Thoracic aorta (tissue), 2 donors: ENCODE data around the gene RPL14. TPM values are rescaled to one million over a fixed set of nuclear protein-coding genes. Genes with fewer than 3 reads are reported as not detected.

Experiments
- ATAC-seq: fragments of 150-250 bp; one replicate; pipeline ENCODE4 v1.8.0; 2017; ENCODE audit warnings: low read depth; ENCODE audit not compliant: insufficient number of reproducible peaks, low FRiP score
- DNase-seq: peaks from one replicate; pipeline ENCODE4 v3.0.0-alpha.2; 2020; ENCODE audit warnings: low spot score
- H3K27ac ChIP-seq, 2 donors: fragments of 200-600 bp; sonication (generic); 1 replicate in 1 of 2; 2 replicates in 1 of 2; pipeline ENCODE4 v1.5.1; 2016; ENCODE audit warnings: mild to moderate bottlenecking in 2 of 2, moderate library complexity in 2 of 2
- H3K27me3 ChIP-seq: fragments of 200-600 bp; sonication (generic); replicated peaks from 2 replicates; pipeline ENCODE4 v1.6.0; 2016; ENCODE audit warnings: mild to moderate bottlenecking; ENCODE audit not compliant: insufficient read depth
- H3K36me3 ChIP-seq: fragments of 200-600 bp; sonication (generic); one replicate; pipeline ENCODE4 v1.5.1; 2016
- H3K4me1 ChIP-seq, 2 donors: fragments of 200-600 bp; sonication (generic); 1 replicate in 1 of 2; 2 replicates in 1 of 2; pipeline versions ENCODE4 v1.5.1 to v1.6.0; 2016; ENCODE audit warnings: low read depth in 2 of 2, mild to moderate bottlenecking in 1 of 2; ENCODE audit not compliant: control insufficient read depth in 1 of 2
- H3K4me3 ChIP-seq: fragments of 200-600 bp; sonication (generic); 2 replicates; pipeline ENCODE4 v1.5.1; 2016; ENCODE audit warnings: mild to moderate bottlenecking
- H3K9me3 ChIP-seq: fragments of 200-600 bp; sonication (generic); 2 replicates; pipeline ENCODE4 v1.5.1; 2016
- total RNA-seq, 2 donors: library from RNA; depleted of rRNA; stranded (reverse); fragments of >200 nt; gene quantifications; one replicate each; pipeline versions ENCODE4 v1.1.0 to v1.2.3, GENCODE V29; 2016
- TF ChIP-seq, protein P1 (sequence below): fragments of 200-600 bp; sonication (generic); IDR thresholded peaks from one replicate; pipeline ENCODE4 v1.5.1; 2019; ENCODE audit warnings: antibody characterized with exemption

The RPL14 gene
- total RNA-seq, 2 donors from 2014 or later = 145 to 291 TPM

DNA sequence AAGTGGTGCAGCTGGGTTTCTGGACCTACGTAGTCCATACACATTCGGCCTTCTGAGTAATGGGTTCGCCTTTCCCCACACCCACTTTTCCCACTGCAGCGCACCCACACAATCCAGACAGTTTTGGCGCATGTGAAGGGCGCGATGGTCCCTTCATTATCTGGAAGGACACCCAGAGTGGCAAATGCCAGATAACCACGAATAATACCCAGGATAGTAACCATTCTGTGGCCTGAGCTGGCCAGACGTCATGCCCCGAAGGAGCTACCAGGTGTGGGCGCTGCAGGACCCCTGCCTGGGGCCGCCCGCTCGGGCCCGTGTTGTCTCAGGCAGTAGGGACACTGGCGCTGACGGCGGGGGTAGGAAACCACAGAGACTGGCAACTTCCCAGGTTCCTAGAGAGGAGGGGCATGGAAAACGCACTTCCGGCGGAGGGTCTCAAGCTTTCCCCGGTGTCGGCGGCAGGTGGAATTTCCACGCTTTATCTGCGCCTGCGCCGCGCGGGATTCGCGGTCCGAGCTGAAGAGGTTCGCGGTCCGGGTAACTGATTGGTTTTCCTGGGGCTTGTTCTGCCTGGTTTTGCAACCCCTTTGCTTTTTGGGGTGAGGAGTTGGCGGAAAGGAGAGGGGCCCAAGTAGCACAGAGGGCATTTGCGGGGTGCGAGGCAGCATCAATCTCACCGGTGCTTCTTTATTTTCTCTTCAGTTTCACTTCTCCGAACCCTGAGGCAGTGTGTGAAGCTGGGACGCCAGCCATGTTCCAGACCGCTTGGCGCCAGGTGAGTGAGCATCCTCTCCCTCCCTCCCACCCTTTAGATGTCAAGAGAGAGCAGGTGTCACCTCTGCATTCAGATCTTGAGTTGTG, 48.7 kb downstream of the RPL14 start, which contains the start of gene ZNF620:
ZNF620 (plus strand) TSS at position 441 of the 864 bp plus-strand sequence; CDS start at position 755, 314 bp downstream.
- peaks cover 2% of the 10 kb centered on the region for H3K36me3 ChIP-seq
- DNase-seq (peak; percentile 31), ATAC-seq (peak; percentile 65)
- H3K27me3 ChIP-seq = no peaks in the 10 kb centered on the region
- TF ChIP-seq, protein P1, sequence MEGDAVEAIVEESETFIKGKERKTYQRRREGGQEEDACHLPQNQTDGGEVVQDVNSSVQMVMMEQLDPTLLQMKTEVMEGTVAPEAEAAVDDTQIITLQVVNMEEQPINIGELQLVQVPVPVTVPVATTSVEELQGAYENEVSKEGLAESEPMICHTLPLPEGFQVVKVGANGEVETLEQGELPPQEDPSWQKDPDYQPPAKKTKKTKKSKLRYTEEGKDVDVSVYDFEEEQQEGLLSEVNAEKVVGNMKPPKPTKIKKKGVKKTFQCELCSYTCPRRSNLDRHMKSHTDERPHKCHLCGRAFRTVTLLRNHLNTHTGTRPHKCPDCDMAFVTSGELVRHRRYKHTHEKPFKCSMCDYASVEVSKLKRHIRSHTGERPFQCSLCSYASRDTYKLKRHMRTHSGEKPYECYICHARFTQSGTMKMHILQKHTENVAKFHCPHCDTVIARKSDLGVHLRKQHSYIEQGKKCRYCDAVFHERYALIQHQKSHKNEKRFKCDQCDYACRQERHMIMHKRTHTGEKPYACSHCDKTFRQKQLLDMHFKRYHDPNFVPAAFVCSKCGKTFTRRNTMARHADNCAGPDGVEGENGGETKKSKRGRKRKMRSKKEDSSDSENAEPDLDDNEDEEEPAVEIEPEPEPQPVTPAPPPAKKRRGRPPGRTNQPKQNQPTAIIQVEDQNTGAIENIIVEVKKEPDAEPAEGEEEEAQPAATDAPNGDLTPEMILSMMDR = no peak
- H3K27ac ChIP-seq = peak within 1 kb of the TSS; percentile 79 to 86
- no peaks in the 10 kb centered on the region for H3K9me3 ChIP-seq
- peak within 1 kb of the TSS; percentile 92 for H3K4me3 ChIP-seq
- H3K4me1 ChIP-seq = peaks cover 14 to 21% of the 10 kb centered on the region in 2 donors

DNA sequence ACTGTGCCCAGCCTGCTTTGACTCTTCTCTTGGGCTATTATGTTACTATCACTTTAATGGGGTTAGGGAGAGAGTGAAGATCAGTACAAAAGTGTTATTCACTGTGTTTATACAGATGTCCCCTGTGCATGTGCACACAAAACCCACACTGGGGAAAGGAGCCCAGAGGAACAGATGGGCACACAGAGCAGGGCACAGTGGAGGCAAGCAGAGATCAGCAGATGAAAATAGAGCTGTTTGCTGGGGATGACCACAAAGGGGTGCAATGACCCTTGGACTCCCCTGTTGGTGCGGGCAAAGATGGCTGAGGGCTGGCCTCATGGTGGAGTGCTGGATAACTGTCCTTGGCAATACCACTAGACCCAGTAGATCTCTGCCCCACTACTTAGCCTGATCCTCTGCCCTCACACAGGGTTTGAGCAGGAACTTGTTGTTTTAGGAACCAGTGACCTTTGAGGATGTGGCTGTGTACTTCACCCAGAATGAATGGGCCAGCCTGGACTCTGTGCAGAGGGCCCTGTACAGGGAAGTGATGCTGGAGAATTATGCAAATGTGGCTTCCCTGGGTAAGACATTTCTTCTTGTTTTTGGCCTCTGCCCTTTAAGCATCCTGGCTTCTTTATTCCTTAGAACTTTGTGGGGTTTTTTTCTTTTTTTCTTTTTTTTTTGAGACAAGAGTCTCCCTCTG, 54.0 kb downstream of the RPL14 start:
- Histone ChIP-seq H3K36me3 (peaks cover 23% of the 10 kb centered on the region), H3K4me1 (peaks cover 5 to 7% of the 10 kb centered on the region in 2 donors), H3K9me3 (no peaks in the 10 kb centered on the region), H3K27ac (no peak overlapping the region), H3K27me3 (no peaks in the 10 kb centered on the region), H3K4me3 (no peak overlapping the region)
- no peak for DNase-seq
- TF ChIP-seq, protein P1 = no peak
- no peak for ATAC-seq

DNA sequence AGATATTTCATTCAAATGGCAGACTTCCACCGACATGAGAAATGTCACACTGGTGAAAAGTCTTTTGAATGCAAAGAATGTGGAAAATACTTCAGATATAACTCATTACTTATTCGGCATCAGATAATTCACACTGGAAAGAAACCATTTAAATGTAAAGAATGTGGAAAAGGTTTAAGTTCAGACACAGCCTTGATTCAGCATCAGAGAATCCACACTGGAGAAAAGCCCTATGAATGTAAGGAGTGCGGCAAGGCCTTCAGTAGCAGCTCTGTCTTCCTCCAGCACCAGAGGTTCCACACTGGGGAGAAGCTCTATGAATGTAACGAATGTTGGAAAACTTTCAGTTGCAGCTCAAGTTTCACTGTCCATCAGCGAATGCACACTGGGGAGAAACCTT, 59.1 kb downstream of the RPL14 start:
- no peaks in the 10 kb centered on the region for H3K4me1 ChIP-seq
- TF ChIP-seq, protein P1 = no peak
- H3K36me3 ChIP-seq = peaks cover 23% of the 10 kb centered on the region
- no peaks in the 10 kb centered on the region for H3K9me3 ChIP-seq
- no peaks in the 10 kb centered on the region for H3K27me3 ChIP-seq
- H3K27ac ChIP-seq = no peak overlapping the region
- H3K4me3 ChIP-seq = no peak overlapping the region
- ATAC-seq (no peak), DNase-seq (no peak)

DNA sequence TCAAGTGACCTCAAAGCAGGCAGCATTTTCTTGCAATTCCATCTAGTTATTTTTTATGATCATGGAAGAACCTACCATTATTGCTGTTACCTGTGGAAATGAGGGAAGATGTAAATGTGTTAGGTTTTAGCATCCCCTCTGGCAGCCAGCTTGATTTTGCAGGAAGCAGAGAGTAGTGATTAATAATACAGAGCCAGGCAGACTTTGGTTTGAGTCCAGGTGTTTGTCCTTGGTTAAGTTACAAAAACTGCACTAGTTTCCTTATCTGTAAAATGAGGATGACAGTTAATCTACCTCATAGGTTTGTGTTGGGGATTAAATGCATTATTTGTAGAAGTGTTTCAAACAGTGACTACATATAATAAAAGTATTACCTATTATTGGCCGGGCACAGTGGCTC, 60.9 kb downstream of the RPL14 start:
- Histone ChIP-seq H3K4me1 (no peaks in the 10 kb centered on the region), H3K36me3 (peaks cover 11% of the 10 kb centered on the region), H3K4me3 (no peak overlapping the region), H3K27ac (no peak overlapping the region), H3K9me3 (no peaks in the 10 kb centered on the region), H3K27me3 (no peaks in the 10 kb centered on the region)
- no peak for ATAC-seq
- TF ChIP-seq, protein P1 = no peak
- no peak for DNase-seq

Other genes starting within 250 kb of the RPL14 start
- gene EIF1B, start 147.6 kb upstream of the RPL14 start, total RNA-seq = 10 to 100 TPM; 15.0 to 38.2 TPM
- gene ENTPD3, start 70.2 kb upstream of the RPL14 start, total RNA-seq = 1 to 10 TPM in 1 of 2 donors, not detected in 1; 3.0 TPM
- 1 to 10 TPM; 3.8 to 4.0 TPM for gene ZNF619, start 19.8 kb downstream of the RPL14 start, total RNA-seq
- gene ZNF620, start 48.7 kb downstream of the RPL14 start, total RNA-seq = 1 to 10 TPM; 2.8 to 3.1 TPM
- 10 to 100 TPM; 27.1 to 35.6 TPM for gene ZNF621, start 67.6 kb downstream of the RPL14 start, total RNA-seq